NCI-H1930 (cell line): ENCODE measurements around the gene MT1E.
"Not testable (repeated sequence)": the region's sequence is repeated elsewhere in the genome, so short reads cannot be mapped to it uniquely, and the experiment has no call there.

Source experiments
- DNase-seq, 2 experiments: peaks; one replicate each; lab custom pipeline; 2025; lab: John Stamatoyannopoulos, UW

Gene MT1E

GRCh38 chr16:56672761-56673536, 47.4 kb downstream of the MT1E start:
- DNase-seq, result no peak

- no peak for DNase-seq
Observed at GRCh38 chr16:56673921-56674320, 48.3 kb downstream of the MT1E start.

- not testable (repeated sequence) for DNase-seq
Observed at GRCh38 chr16:56674570-56674969, 49.0 kb downstream of the MT1E start.

GRCh38 chr16:56675685-56676210, 50.2 kb downstream of the MT1E start:
- no peak for DNase-seq
